ENCODE results near the gene LZTR1. TPM values are rescaled to one million over a fixed set of nuclear protein-coding genes. Genes with fewer than 3 reads are reported as not detected.

Gene LZTR1
- polyA plus RNA-seq, 1 experiment = 28.3 TPM

GRCh38 chr22:20951932-20952380 is 30.1 kb upstream of the LZTR1 start:
- H3K4me3 ChIP-seq (ENCODE audit: low read depth, low read length) = no peak overlapping the region
- ChIA-PET CTCF (no interaction called here), POLR2A (no interaction called here)
- no peaks in the 10 kb centered on the region for H3K27me3 ChIP-seq (ENCODE audit: control insufficient read depth, insufficient read depth, low read length)
- no peak overlapping the region for H3K27ac ChIP-seq (ENCODE audit: low read depth, low read length)
- TF ChIP-seq CTCF (IDR thresholded peaks at IDR 0.05; ENCODE audit: low read depth, low read length) = no peak
- no peaks in the 10 kb centered on the region for H3K9me3 ChIP-seq (ENCODE audit: control insufficient read depth, insufficient read depth, low read length)
- DNase-seq (ENCODE audit: low read depth, low spot score) = no peak

- TF ChIP-seq CTCF (IDR thresholded peaks at IDR 0.05; ENCODE audit: low read depth, low read length) = no peak
Measured at GRCh38 chr22:20952544-20953341, 29.4 kb upstream of the LZTR1 start.

GRCh38 chr22:20953342-20953608 is 28.8 kb upstream of the LZTR1 start:
- H3K27ac ChIP-seq (ENCODE audit: low read depth, low read length) = no peak overlapping the region
- H3K27me3 ChIP-seq (ENCODE audit: control insufficient read depth, insufficient read depth, low read length) = no peaks in the 10 kb centered on the region
- H3K4me3 ChIP-seq (ENCODE audit: low read depth, low read length) = no peak overlapping the region
- no peak for DNase-seq (ENCODE audit: low read depth, low spot score)
- TF ChIP-seq CTCF (IDR thresholded peaks at IDR 0.05; ENCODE audit: low read depth, low read length) = no peak
- ChIA-PET POLR2A (no interaction called here), CTCF (interaction anchor here (0.8 to 1.5 kb wide), 2 partner anchors 8 to 67 kb away, joined by 5 read pairs; no protein-coding TSS in a partner anchor)
- no peaks in the 10 kb centered on the region for H3K9me3 ChIP-seq (ENCODE audit: control insufficient read depth, insufficient read depth, low read length)

More at GRCh38 chr22:20952544-20953341, 29.4 kb upstream of the LZTR1 start:
- ChIA-PET CTCF (interaction anchor here (0.8 to 1.5 kb wide), 2 partner anchors 9 to 67 kb away, joined by 5 read pairs; no protein-coding TSS in a partner anchor), POLR2A (no interaction called here)
- Histone ChIP-seq H3K9me3 (ENCODE audit: control insufficient read depth, insufficient read depth, low read length) (no peaks in the 10 kb centered on the region), H3K27me3 (ENCODE audit: control insufficient read depth, insufficient read depth, low read length) (no peaks in the 10 kb centered on the region), H3K4me3 (ENCODE audit: low read depth, low read length) (no peak overlapping the region), H3K27ac (ENCODE audit: low read depth, low read length) (no peak overlapping the region)
- DNase-seq (ENCODE audit: low read depth, low spot score) = no peak

- ChIA-PET POLR2A (no interaction called here), CTCF (interaction anchor here (0.8 to 1.8 kb wide), 3 partner anchors 8 to 68 kb away, joined by 5 read pairs; no protein-coding TSS in a partner anchor)
Measured at GRCh38 chr22:20953668-20954500, 28.2 kb upstream of the LZTR1 start.

More at GRCh38 chr22:20953668-20954500, 28.2 kb upstream of the LZTR1 start:
- H3K27ac ChIP-seq (ENCODE audit: low read depth, low read length) = no peak overlapping the region
- no peak for TF ChIP-seq CTCF (IDR thresholded peaks at IDR 0.05; ENCODE audit: low read depth, low read length)
- H3K27me3 ChIP-seq (ENCODE audit: control insufficient read depth, insufficient read depth, low read length) = no peaks in the 10 kb centered on the region
- H3K4me3 ChIP-seq (ENCODE audit: low read depth, low read length) = no peak overlapping the region
- H3K9me3 ChIP-seq (ENCODE audit: control insufficient read depth, insufficient read depth, low read length) = no peaks in the 10 kb centered on the region
- DNase-seq (ENCODE audit: low read depth, low spot score) = no peak
